ENCODE measurements around the gene CYP2S1. TPM values are rescaled to one million over a fixed set of nuclear protein-coding genes. Genes with fewer than 3 reads are reported as not detected.

The CYP2S1 gene
- total and polyA plus RNA-seq, 9 of the 15 experiments (the other 6 are each of a cell fraction or from before 2014, with no cell fraction given) = 0.07 to 1.9 (median 0.41) TPM

- TF ChIP-seq ZNF431 (CRISPR knock-in tag; IDR thresholded peaks at IDR 0.05) (no peak; the same call in 1 of the 2 replicates), PHTF2 (CRISPR knock-in tag; IDR thresholded peaks at IDR 0.05) (no peak), ELF2 (CRISPR knock-in tag; IDR thresholded peaks at IDR 0.05) (no peak), SETDB1 (IDR thresholded peaks at IDR 0.05; ENCODE audit: low read length) (no peak), MITF (IDR thresholded peaks at IDR 0.05) (peak; percentile 19), CREB3 (tag; conservative IDR thresholded peaks at IDR 0.05; ENCODE audit: low read depth) (no peak), TSC22D4 (tag; IDR thresholded peaks at IDR 0.05) (no peak), HMG20A (CRISPR knock-in tag; conservative IDR thresholded peaks at IDR 0.05) (no peak), SMARCA5 (IDR thresholded peaks at IDR 0.05) (0 out of 2 replicates have a peak, but pooled peaks have one; percentile 55), FOXA3 (CRISPR knock-in tag; conservative IDR thresholded peaks at IDR 0.05 in 1 of 2, IDR thresholded peaks at IDR 0.05 in 1 of 2) (no peak), KHSRP (IDR thresholded peaks at IDR 0.05) (no peak), PHF8 (IDR thresholded peaks at IDR 0.05; ENCODE audit: borderline replicate concordance, low read length) (peak; percentile 32; the same call in 1 of the 2 replicates), FOXA1 (IDR thresholded peaks at IDR 0.05; ENCODE audit: borderline replicate concordance) (no peak), SRSF9 (IDR thresholded peaks at IDR 0.05; ENCODE audit: borderline replicate concordance, low read depth, low read length) (no peak), MCM5 (IDR thresholded peaks at IDR 0.05; ENCODE audit: low read depth) (no peak), GATAD2B (IDR thresholded peaks at IDR 0.05; ENCODE audit: borderline replicate concordance) (no peak), SMAD4 (CRISPR knock-in tag; conservative IDR thresholded peaks at IDR 0.05) (peak; percentile 93), ZFX (CRISPR knock-in tag; IDR thresholded peaks at IDR 0.05) (peak; percentile 79), RBM22 (IDR thresholded peaks at IDR 0.05; ENCODE audit: low read depth, low read length, poor library complexity, severe bottlenecking) (no peak)
- TF ChIP-seq, protein P1, sequence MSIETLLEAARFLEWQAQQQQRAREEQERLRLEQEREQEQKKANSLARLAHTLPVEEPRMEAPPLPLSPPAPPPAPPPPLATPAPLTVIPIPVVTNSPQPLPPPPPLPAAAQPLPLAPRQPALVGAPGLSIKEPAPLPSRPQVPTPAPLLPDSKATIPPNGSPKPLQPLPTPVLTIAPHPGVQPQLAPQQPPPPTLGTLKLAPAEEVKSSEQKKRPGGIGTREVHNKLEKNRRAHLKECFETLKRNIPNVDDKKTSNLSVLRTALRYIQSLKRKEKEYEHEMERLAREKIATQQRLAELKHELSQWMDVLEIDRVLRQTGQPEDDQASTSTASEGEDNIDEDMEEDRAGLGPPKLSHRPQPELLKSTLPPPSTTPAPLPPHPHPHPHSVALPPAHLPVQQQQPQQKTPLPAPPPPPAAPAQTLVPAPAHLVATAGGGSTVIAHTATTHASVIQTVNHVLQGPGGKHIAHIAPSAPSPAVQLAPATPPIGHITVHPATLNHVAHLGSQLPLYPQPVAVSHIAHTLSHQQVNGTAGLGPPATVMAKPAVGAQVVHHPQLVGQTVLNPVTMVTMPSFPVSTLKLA (conservative IDR thresholded peaks at IDR 0.05) = peak; percentile 45 to 57; a peak in 3 of 4 replicates
- TF ChIP-seq, protein P2, sequence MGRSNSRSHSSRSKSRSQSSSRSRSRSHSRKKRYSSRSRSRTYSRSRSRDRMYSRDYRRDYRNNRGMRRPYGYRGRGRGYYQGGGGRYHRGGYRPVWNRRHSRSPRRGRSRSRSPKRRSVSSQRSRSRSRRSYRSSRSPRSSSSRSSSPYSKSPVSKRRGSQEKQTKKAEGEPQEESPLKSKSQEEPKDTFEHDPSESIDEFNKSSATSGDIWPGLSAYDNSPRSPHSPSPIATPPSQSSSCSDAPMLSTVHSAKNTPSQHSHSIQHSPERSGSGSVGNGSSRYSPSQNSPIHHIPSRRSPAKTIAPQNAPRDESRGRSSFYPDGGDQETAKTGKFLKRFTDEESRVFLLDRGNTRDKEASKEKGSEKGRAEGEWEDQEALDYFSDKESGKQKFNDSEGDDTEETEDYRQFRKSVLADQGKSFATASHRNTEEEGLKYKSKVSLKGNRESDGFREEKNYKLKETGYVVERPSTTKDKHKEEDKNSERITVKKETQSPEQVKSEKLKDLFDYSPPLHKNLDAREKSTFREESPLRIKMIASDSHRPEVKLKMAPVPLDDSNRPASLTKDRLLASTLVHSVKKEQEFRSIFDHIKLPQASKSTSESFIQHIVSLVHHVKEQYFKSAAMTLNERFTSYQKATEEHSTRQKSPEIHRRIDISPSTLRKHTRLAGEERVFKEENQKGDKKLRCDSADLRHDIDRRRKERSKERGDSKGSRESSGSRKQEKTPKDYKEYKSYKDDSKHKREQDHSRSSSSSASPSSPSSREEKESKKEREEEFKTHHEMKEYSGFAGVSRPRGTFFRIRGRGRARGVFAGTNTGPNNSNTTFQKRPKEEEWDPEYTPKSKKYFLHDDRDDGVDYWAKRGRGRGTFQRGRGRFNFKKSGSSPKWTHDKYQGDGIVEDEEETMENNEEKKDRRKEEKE (IDR thresholded peaks at IDR 0.05; ENCODE audit: borderline replicate concordance in 1 of 2, control insufficient read depth in 1 of 2, low read depth in 2 of 2, low read length in 1 of 2) = no peak
These were observed 33.2 kb downstream of the CYP2S1 start (continued) for GRCh38 chr19:41226053-41226873.
